ENCODE measurements around the gene CDC45.

The CDC45 gene

DNA sequence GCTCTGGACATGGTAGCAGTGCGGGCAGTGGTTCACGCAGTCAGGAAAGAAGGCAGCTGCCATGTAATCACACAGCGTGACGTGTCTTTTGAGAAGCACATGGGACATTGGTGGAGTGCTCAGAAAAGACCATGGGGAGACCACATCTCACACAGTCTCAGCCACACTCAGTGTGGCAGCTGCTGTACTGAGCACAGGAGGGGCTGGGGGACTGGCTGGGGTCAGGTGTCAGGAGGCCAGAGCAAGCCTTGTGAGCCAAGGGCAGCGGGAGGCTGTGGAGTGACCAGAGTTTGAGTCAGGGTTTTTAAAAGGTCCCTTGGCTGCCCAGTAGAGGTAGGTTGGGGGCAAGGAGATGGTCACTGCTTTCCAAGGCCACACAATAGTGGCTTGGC lies 26.0 kb downstream of the CDC45 start:
- DNase-seq = no peak
- in situ Hi-C loops (cut with HindIII; ENCODE audit: low pct_ligation_motif_present, low pct_unique_long_range_greater_than_20kb, low sequenced_read_pairs) = no loop called here

DNA sequence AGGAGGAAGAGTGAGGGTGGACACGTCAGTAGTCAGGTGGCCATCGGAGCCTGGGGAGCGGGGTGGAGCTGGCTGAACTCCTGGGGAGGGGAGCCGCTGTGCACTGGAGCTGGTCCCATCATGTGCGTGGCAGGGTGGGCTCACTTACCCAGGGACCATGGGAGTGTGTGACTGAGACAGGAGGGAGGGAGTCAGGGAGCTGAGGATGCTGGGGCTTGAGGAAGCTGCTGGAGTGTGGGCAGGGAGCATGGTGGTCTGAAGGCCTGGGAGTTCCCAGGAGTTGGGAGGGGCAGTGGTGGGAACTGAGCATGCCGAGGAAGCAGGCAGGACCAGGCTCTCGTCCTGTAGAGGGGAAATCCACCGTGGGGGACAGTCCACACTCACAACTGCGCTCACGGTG lies 26.5 kb downstream of the CDC45 start:
- no peak for DNase-seq
- in situ Hi-C loops (cut with HindIII; ENCODE audit: low pct_ligation_motif_present, low pct_unique_long_range_greater_than_20kb, low sequenced_read_pairs) = no loop called here

DNA sequence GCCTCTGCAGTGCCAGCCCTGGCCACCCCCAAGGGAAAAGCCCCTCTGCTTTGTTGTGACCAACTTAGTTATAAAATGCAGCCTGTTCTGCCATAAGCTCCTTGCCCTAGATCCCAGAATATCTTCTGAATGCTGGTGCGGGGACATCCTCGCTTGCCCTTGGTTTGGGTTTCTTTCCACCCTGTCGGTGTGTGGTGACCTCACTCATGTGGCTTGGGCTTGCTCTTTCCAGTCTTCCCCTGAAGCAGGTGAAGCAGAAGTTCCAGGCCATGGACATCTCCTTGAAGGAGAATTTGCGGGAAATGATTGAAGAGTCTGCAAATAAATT lies 27.8 kb downstream of the CDC45 start:
- in situ Hi-C loops (cut with HindIII; ENCODE audit: low pct_ligation_motif_present, low pct_unique_long_range_greater_than_20kb, low sequenced_read_pairs) = no loop called here
- no peak for DNase-seq

DNA sequence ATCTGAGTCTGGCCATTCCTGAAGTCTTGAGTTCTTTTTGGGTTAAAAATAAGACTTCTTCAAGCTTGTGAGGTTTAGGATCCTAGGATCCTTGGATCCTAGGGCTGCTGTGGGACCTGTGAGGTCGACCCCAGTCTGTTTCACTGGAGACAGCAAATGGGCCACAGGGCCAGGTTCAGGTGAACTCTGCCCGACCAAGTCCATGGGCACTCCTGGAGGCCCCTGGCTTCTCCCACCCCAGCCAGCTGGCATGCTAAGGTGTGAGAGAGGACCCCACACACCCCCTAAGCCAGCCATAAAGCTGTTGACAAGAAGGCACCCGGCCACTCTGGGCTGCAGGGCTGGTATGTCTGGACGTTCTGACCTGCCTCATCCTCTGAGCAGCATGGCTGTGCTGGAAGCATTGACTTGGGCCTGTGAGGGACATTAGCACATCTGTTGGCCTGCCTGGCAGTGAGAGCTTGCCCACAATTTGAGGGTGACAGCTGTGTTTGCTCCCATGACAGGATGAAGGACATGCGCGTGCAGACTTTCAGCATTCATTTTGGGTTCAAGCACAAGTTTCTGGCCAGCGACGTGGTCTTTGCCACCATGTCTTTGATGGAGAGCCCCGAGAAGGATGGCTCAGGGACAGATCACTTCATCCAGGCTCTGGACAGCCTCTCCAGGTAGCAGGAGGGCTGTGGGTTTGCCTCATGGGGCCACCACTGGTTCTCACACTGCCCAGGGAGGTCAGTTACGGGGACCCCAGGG lies 28.5 kb downstream of the CDC45 start:
- in situ Hi-C loops (cut with HindIII; ENCODE audit: low pct_ligation_motif_present, low pct_unique_long_range_greater_than_20kb, low sequenced_read_pairs) = no loop called here
- DNase-seq = no peak

DNA sequence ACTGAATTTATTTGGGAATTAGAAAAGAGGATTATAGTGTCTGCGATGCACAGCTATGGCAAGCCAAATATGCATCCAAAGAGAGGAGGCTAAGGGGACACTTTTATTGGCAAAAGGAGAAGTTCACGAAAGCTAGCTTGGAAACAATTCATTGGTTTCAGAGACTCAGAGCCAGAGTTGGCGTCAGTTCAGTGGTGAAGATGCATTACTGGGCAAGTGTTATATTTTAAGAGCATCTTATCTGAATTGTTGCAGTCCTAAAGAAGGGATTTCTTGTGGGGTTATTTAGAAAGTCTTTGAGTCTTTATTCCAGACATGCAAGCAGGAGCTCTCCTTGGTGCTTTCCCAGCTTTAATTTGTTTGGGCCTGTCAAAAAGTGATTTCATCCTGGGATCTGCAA lies 29.5 kb downstream of the CDC45 start:
- in situ Hi-C loops (cut with HindIII; ENCODE audit: low pct_ligation_motif_present, low pct_unique_long_range_greater_than_20kb, low sequenced_read_pairs) = no loop called here
- DNase-seq = no peak

DNA sequence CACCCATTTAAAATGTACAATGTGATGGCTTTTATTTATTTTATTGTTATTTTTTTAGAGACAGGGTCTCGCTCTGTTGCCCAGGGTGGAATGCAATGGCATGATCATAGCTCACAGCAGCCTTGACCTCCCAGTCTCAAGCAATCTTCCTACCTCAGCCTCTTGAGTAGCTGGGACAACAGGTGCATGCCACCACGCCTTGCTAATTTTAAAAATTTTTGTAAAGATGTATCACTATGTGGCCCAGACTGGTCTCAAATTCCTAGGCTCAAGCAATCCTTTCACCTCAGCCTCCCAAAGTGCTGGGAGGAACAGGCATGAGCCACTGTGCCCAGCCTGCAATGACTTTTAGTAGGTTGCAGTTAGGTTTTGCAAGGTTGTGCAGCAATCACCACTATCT lies 30.2 kb downstream of the CDC45 start:
- in situ Hi-C loops (cut with HindIII; ENCODE audit: low pct_ligation_motif_present, low pct_unique_long_range_greater_than_20kb, low sequenced_read_pairs) = no loop called here
- DNase-seq = no peak

DNA sequence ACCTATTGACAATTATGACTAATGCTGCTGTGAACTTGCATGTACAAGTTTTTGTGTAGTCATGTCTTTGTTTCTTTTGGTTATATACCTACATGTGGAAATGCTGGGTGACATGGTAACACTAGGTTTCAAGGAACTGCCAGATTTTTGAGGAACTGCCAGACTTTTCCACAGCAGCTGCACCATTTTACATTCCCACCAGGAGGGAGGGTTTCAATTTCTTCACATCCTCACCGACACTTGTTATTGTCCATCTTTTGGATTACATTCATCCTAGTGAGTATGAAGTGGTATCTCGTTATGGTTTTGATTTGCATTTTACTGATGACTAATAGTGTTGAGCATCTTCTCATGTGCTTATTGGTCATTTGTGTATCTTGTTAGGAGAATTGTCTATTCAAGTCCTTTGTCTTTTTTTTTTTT lies 31.2 kb downstream of the CDC45 start:
- no peak for DNase-seq
- in situ Hi-C loops (cut with HindIII; ENCODE audit: low pct_ligation_motif_present, low pct_unique_long_range_greater_than_20kb, low sequenced_read_pairs) = no loop called here

DNA sequence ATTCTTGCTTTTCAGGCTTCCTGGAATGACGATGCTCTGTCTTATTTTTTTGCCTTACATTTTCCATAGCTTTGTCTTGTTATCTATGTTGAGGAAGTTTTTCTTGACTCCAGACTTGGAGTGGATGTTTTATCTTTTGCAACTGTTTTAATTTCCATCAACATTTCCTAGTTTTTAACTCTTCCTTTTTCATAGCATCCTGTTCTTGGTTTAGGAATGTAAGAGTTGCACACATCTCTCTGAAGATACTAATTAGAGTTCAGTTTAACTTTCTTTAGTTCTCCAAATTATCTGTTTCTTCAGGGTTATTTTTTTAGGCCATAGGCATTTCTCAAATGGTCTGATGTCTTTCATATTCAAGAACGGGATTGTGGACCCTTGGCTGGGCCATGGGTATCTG lies 34.1 kb downstream of the CDC45 start:
- in situ Hi-C loops (cut with HindIII; ENCODE audit: low pct_ligation_motif_present, low pct_unique_long_range_greater_than_20kb, low sequenced_read_pairs) = no loop called here

DNA sequence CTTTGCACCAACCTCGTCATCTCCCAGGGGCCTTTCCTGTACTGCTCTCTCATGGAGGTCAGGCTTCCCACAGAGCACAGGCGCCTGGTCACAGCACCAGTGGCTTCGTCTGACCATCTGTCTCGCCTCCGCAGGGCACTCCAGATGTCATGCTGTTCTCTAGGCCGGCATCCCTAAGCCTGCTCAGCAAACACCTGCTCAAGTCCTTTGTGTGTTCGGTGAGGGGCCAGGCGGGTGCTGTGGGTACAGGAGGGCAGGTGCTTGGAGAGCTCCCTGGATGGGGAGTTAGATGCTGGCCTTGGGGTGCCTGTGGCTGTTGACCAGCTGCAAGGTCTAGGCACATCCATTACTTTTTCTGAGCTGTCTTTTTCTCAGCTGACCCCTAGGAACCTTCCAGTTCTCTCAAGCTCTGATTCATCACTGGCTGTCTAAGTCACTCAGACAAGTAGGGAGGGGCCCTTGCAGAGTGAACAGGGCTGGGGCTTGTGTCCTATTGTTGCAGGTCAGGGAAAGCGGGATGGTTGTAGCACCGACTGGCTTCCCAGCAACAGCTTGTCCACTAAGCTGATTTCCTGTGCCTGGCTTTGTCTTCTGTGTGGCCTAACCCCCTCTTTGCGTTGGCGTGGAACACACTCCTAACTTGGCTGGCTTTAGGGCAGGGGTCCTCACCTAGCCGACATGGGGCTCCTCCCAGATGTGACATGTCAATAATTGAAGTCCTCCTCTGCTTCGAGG lies 35.3 kb downstream of the CDC45 start:
- no peak for DNase-seq
- in situ Hi-C loops (cut with HindIII; ENCODE audit: low pct_ligation_motif_present, low pct_unique_long_range_greater_than_20kb, low sequenced_read_pairs) = no loop called here

More for the DNA sequence above, 34.1 kb downstream of the CDC45 start:
- DNase-seq = no peak

DNA sequence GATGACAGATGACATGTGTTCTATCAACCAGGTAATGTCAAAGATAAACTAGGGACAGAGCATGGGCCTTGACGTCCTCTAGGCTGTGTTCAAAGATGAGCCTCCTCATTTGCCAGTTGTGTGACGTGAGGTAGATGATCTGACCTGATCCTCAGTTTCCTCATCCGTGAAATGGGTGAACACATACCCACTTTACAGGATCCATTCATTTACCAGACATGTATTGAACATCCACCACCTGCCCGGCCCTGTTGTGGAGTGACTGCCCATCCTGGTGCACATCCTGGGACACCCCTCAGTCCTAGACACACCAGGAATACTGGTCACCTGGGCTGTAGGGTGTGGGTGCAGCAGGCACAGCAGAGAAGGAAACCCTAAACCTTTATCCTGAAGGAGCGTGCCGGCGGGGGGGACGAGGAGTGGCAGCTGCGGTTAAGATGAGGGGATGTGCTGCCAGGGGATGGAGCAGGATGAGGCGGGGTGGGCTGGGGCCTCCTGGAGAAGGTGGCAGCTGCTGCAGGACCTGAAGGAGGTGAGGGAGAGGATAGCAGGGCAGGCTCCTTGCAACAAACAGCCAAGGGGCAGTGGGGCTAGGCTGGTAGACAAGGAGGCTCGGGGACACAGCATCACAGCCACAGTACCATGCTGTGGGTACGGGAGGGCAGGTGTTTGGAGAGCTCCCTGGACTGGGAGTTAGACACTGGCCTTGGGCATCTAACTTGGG lies 36.1 kb downstream of the CDC45 start:
- in situ Hi-C loops (cut with HindIII; ENCODE audit: low pct_ligation_motif_present, low pct_unique_long_range_greater_than_20kb, low sequenced_read_pairs) = no loop called here
- DNase-seq = no peak

DNA sequence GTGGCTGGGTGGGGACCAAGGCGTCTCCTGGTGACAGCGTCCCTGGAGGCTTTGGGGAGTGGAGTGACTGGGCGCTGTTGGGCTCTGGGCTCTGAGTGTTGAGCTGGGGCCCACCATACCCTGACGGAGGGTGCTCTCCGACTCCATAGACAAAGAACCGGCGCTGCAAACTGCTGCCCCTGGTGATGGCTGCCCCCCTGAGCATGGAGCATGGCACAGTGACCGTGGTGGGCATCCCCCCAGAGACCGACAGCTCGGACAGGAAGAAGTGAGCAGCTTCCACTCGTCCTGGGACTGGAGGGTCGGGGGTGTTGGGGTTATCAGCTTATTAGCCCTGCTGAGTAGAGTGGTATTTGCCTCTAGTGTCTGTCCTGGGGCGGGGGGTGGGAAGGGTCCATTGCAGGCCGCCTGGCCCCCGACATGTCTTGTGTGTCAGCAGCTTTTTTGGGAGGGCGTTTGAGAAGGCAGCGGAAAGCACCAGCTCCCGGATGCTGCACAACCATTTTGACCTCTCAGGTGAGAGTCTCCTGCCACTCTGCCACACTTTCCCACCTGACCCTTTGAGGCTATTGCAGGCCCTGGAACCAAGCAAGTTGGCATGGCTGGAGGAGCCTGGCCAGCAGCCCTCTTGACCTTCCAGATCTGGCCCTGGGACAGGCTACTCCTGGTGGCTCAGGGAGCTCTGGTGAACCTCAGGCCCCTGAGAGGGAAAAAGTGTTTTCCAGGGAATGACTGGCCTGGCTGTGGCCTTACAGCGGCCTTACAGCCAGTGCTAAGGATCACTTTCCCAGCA lies 36.9 kb downstream of the CDC45 start:
- in situ Hi-C loops (cut with HindIII; ENCODE audit: low pct_ligation_motif_present, low pct_unique_long_range_greater_than_20kb, low sequenced_read_pairs) = no loop called here
- DNase-seq = no peak

DNA sequence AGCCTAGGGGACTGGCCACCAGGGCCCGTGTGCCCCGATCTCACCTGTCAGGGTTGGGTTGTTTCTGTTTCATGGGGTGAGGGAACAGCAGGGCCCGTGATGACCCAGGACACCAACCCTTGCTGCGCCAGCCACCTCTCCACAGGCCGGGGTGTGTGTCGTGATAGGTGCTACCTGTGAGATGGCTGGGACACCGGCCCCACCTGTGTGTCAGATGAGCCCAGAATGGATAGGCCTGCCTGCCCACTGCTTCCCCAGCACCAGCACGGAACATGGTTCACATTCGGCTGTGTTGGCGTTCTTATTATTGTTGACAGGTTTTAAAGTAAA lies 37.4 kb downstream of the CDC45 start:
- DNase-seq = no peak
- in situ Hi-C loops (cut with HindIII; ENCODE audit: low pct_ligation_motif_present, low pct_unique_long_range_greater_than_20kb, low sequenced_read_pairs) = no loop called here

DNA sequence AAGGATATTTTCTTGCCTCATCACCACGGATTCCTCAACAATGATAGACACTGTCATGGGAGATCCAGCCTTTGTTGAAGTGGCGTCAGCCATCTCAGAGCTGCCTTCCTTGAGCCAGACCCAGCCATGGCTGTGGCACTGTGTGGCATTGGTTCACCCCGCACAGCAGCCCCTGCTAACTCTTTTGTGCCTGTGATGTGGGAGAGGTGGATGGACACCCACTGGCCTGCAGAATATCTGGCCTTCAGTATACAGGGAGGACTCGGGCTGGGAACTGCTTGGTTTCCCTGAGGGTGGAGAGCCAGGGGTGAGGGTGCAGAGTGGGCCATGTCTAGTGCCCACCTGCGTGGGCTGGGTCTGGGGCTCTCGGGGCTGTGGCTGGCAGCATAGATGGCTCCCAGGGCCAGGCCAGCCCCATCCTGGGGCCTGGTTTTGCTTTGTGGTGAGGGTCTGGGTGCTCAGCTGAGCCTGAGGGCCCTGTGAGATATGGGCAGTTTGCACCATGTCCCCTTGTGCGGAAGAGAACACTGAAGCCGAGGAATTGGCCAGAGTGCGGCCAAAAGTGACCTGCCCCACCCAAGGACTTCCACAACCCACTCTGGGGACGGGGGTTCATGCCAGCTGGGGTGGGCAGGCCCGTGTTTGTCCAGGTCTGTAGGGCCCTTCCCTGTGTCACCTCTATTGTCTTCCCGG lies 38.3 kb downstream of the CDC45 start:
- no peak for DNase-seq
- in situ Hi-C loops (cut with HindIII; ENCODE audit: low pct_ligation_motif_present, low pct_unique_long_range_greater_than_20kb, low sequenced_read_pairs) = no loop called here

DNA sequence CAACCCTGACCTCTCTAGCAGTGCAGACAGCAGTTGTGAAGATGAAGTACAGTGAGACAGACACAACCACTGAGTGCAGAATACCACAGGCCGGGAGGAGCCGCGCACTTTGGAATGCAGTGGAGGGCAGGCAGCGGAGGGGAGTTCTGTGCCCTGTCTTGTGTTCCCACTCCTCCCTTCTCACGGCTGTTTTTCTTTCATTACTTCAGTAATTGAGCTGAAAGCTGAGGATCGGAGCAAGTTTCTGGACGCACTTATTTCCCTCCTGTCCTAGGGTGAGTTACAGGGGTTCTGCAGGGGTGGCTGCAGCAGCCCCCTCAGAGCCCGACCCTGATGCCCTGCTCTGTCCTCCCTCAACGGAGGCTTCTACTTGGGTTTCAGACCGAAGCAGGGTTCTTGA lies 38.9 kb downstream of the CDC45 start:
- in situ Hi-C loops (cut with HindIII; ENCODE audit: low pct_ligation_motif_present, low pct_unique_long_range_greater_than_20kb, low sequenced_read_pairs) = no loop called here

DNA sequence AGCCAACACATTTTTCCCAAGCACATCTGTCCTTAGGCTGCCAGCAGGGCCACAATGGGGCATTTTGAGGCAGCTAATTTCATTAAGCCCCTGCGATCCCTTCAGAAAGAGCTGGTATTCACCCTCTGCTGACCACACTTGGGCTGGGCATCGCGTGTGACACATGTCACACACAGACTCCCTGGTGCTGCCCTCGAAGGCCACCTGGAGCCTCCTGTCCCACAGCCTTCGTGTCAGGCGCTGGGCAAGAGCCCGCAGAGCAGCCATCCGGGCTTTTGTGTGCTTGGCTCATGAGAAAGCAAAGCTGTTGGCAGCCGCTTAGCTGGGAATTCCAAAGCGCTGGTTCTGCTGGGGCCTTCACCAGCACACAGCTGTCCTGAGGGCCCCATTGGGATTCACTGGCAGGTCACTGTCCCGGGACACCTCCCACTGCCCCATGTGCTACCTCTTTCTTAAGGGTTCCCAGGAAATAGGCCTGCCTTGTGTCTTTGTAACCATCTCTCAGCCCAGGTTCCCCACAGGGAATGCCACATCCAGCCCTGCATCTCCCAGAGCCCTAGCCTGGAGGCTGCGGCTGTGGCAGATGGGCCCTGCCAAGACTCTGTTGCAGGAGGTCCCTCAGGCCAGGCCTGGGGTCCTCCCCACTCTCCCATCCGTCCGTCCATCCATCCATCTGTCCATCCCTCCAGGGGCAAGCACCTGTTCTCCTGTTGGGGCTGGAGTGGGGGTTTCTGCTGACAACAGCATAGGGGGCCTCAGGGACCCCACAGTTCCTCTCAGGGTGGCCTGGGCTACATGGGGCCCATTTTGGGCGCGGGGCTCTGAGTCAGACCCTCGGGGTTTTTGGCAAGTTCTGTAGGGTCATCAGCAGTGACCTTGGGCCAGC lies 39.6 kb downstream of the CDC45 start:
- DNase-seq = no peak
- in situ Hi-C loops (cut with HindIII; ENCODE audit: low pct_ligation_motif_present, low pct_unique_long_range_greater_than_20kb, low sequenced_read_pairs) = no loop called here

More for the DNA sequence above, 38.9 kb downstream of the CDC45 start:
- DNase-seq = no peak

DNA sequence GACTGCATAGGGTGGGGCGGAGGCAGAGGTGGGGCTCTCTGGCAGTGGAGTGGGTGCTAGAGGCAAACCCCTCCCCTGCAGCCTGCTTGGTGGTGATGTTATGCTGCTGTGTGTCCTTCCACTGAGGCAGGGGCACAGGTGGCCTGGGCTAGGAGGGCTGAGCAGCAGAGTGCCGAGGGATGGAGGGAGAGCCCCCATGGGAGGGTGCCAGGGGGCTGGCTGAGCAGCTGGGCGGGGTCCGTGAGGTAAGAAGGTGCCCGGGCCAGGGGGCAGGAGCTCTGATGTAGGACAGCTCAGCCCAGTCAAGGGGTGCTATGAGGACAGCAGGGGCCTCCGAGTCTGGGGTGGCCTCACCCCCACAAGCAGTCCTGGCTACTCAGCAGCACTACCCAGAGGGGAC lies 40.3 kb downstream of the CDC45 start:
- in situ Hi-C loops (cut with HindIII; ENCODE audit: low pct_ligation_motif_present, low pct_unique_long_range_greater_than_20kb, low sequenced_read_pairs) = no loop called here
- DNase-seq = no peak

DNA sequence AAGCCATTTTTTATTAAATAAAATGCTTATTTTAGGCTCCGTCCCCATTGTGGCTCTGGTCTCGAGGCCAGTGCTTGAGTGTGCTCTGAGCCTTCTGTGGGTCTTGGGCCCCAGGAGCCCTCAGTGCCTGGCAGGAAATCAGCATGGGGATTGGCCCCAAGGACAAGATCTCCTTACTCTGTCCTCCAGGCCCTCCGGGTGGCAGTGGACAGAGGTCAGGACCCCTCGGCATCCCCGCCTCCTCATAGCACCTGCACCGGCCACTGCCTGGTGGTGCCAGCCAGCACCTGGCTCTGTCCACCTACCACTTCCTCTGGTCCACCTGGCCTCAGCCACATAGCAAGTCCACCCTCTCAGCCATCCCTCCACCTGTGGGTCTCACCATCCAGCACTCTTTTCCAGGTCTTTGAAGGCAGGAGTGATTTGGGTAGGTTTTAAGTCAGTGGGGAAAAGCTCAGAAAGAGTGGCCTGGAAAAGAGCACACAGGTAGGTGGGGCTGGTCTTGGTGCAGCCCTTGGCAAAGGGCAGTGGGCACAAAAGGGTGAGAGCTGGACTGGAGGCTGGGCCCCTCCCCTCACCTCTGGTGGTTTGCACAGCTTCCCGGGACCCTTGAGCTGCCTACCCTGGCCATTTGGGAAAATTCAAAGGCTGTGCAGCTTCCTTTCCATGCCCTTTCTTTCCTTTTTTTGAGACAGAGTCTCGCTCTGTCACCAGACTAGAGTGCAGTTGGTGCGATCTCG lies 41.0 kb downstream of the CDC45 start:
- in situ Hi-C loops (cut with HindIII; ENCODE audit: low pct_ligation_motif_present, low pct_unique_long_range_greater_than_20kb, low sequenced_read_pairs) = no loop called here
- no peak for DNase-seq

Measured in ACHN (cell line).